Measurements from ENCODE around the gene CDK14. TPM values are rescaled to one million over a fixed set of nuclear protein-coding genes. Genes with fewer than 3 reads are reported as not detected.

Gene CDK14
- total and polyA plus RNA-seq, 2 of the 8 experiments (the other 6 are each of a cell fraction or from before 2014, with no cell fraction given), result 5.5 to 47.3 TPM

- no peaks in the 10 kb centered on the region for H3K9me3 ChIP-seq (ENCODE audit: insufficient read depth in 2 of 2, low read depth in 1 of 2, low read length in 1 of 2)
- DNase-seq (ENCODE audit: low read depth in 1 of 2, low spot score in 2 of 2), result no peak
- H2AFZ ChIP-seq (ENCODE audit: low read length), result no peak overlapping the region
- TF ChIP-seq E2F6 (IDR thresholded peaks at IDR 0.05) (no peak), EGR1 (IDR thresholded peaks at IDR 0.05; ENCODE audit: borderline replicate concordance, low read depth, low read length) (no peak), MAX (IDR thresholded peaks at IDR 0.05) (no peak)
- H2BK20ac ChIP-seq (ENCODE audit: low read length), result no peak overlapping the region
- H3K4me2 ChIP-seq (ENCODE audit: insufficient read depth in 1 of 2, low read depth in 2 of 2, low read length in 2 of 2), result no peak overlapping the region
- no peaks in the 10 kb centered on the region for H3K27me3 ChIP-seq (replicated peaks in 1 of 4; ENCODE audit: control insufficient read depth in 3 of 4, extremely low read depth in 1 of 4, insufficient read depth in 3 of 4, low read length in 3 of 4)
- no peak overlapping the region for H3K18ac ChIP-seq (ENCODE audit: extremely low read depth, low read length)
- no peak overlapping the region for H2BK5ac ChIP-seq (ENCODE audit: low read depth, low read length)
- H3K4ac ChIP-seq (replicated peaks; ENCODE audit: insufficient read length, low read depth, low read length), result no peak overlapping the region
- ChIA-PET CTCF (ENCODE audit: partially characterized antibody) (interaction anchor here (1.5 to 1.7 kb wide), 3 partner anchors 21 to 534 kb away, joined by 3 to 4 read pairs (median 3); no protein-coding TSS in a partner anchor), POLR2A (ENCODE audit: partially characterized antibody) (no interaction called here)
- no peak overlapping the region for H2BK12ac ChIP-seq (ENCODE audit: low read depth, low read length)
- no peaks in the 10 kb centered on the region for H3K79me2 ChIP-seq (ENCODE audit: control insufficient read depth in 1 of 2, insufficient read depth in 2 of 2, low read length in 2 of 2)
- no peaks in the 10 kb centered on the region for H3K79me1 ChIP-seq (ENCODE audit: low read depth, low read length)
- H3K23ac ChIP-seq (ENCODE audit: insufficient read length), result no peak overlapping the region
- H3K23me2 ChIP-seq (ENCODE audit: low read depth, low read length), result no peaks in the 10 kb centered on the region; the same call in 1 of the 2 replicates
- H3K4me3 ChIP-seq (ENCODE audit: extremely low read depth in 1 of 4, insufficient read depth in 2 of 4, low read depth in 3 of 4, low read length in 4 of 4), result no peak overlapping the region
- H4K8ac ChIP-seq (ENCODE audit: extremely low read depth, insufficient read depth, low read length), result no peak overlapping the region
- H2BK15ac ChIP-seq (ENCODE audit: low read length), result no peak overlapping the region
- no peak overlapping the region for H3K56ac ChIP-seq (replicated peaks; ENCODE audit: insufficient read length, low read depth, low read length)
- WGBS, 2 experiments (ENCODE audit: extremely low coverage in 1 of 2, insufficient coverage in 1 of 2, insufficient read length in 1 of 2, insufficient replicate concordance in 2 of 2, low coverage in 1 of 2, low lambda C conversion rate in 2 of 2, missing lambda C conversion rate in 1 of 2), result 86% methylated on average over 5 of the region's 5 CpGs; no CpG with 5 or more reads in 1 of the 2 experiments
- no peaks in the 10 kb centered on the region for H3K36me3 ChIP-seq (ENCODE audit: control insufficient read depth in 2 of 4, insufficient read depth in 4 of 4, low read length in 3 of 4)
- H3K4me1 ChIP-seq (replicated peaks in 1 of 4; ENCODE audit: control insufficient read depth in 3 of 4, insufficient read depth in 4 of 4, low read length in 3 of 4), result no peaks in the 10 kb centered on the region
- H4K20me1 ChIP-seq (replicated peaks in 1 of 2; ENCODE audit: control insufficient read depth in 1 of 2, insufficient read depth in 2 of 2, low read length in 2 of 2), result no peaks in the 10 kb centered on the region
- H3K27ac ChIP-seq (ENCODE audit: low read depth, low read length), result no peak overlapping the region
- H4K91ac ChIP-seq (replicated peaks; ENCODE audit: insufficient read length, low read length), result no peak overlapping the region
- no peak for FAIRE-seq
- H3K14ac ChIP-seq (ENCODE audit: insufficient read length), result no peak overlapping the region
- no peak overlapping the region for H2BK120ac ChIP-seq (replicated peaks; ENCODE audit: low read depth, low read length)
- H2AK5ac ChIP-seq (ENCODE audit: low read depth, low read length), result no peak overlapping the region
- H3K9ac ChIP-seq (replicated peaks in 1 of 4; ENCODE audit: extremely low read depth in 1 of 4, low read depth in 3 of 4, low read length in 3 of 4), result no peak overlapping the region
- no peak overlapping the region for H4K5ac ChIP-seq (ENCODE audit: insufficient read length, low read depth, low read length)
These were observed 393.1 kb downstream of the CDK14 start for GRCh38 chr7:90988996-90989765.
